Measurements from ENCODE around the gene CUL7. TPM values are rescaled to one million over a fixed set of nuclear protein-coding genes. Genes with fewer than 3 reads are reported as not detected.
"Not testable (repeated sequence)": the region's sequence is repeated elsewhere in the genome, so short reads cannot be mapped to it uniquely, and the experiment has no call there.

CUL7 gene
- 16.5 and 18.2 TPM in 2 replicates for total RNA-seq (2014; rRNA removed; shearing (Covaris generic))

DNA sequence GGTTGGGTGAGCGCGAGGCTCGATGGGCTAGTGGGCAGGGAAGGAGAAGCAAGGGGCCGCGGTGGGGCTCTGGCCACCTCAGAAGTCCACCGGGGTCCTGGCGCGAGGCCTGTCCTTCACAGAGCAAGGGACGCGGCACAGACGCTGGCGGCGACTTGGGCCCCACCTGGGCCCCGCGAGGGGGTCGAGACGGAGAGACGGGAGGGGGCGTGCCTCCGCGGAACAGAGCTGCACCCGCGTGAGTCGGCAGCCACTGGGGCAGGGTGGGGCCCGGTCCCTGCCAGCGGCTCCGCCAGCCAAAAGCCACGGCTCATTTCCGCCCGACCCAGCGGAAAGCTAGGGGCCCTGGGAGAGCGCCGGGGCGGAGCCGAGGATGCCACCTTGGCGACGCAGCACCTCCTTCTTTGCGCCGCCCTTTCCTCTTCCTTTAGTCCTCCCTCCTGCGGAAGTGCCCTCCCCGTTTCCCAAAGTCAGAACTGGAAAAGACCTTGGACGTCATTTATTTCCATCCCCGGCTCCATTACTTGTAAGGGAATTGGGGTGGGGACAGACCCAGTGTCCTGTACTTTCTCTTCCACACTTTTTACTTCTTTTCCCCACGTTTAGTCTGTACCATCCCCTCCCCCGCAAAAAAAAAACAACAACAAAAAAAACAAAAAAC lies at the start of gene CUL7:
Gene CUL7 (minus strand): TSS at position 307 of the 661 bp plus-strand sequence. CDS start 1,063 bp downstream, outside the sequence.
- peak; percentile 97 for DNase-seq (ENCODE audit: low read depth)

DNA sequence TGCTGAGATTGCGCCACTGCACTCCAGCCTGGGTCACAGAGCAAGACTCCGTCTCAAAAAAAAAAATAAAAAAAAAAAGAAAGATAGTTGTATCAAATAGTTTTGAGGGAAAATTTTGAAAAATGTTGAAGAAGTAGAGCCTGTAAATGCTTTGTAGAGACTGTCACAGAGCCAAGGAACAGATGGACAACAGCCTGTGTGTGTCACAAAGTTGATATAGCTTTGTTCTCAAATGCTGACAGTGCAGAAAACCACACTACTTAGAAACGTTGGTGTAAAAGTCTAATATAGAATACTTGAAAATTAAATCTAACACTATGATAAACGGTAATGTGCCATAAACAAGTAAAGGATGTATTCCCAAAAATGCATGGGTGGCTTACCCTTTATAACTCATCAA lies 47.8 kb upstream of the CUL7 start:
- DNase-seq (ENCODE audit: low read depth), result no peak

DNA sequence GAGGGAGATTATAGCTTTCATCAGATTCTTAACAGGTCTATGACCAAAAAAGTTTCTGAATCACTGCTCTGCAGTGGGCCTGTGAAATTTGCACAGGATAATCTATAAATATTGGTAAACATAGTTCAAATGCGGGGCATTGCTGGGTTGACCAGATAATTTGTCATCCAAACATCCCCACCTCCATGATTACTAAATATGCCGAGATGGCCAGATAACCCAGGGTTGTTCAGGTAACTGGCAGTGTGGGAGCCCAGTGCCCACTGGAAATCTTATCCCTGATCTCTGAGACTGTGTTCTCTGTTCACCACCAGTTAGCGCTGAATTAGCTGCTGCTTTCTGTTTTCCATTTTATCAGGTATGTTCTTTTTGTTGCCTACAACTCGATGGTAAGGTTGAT lies 43.9 kb upstream of the CUL7 start:
- DNase-seq (ENCODE audit: low read depth), result no peak

DNA sequence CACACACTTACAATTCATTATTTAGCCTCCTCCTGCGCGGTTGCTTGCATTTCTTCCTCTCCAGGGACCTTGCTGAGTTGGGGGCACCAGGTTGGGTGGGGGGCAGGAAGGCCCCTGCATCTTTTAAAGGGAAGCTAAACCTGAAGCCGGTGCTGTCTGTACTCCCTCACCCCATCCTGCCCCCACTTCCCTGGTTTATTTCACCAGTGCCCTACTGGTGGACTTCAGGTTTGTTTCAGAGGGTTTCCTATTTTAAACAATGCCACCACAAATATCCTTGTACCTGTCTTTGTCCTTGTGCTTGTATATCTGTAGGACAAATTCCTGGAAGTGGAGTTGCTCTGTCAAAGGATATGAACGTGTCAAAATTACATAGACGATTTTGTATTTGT lies 43.4 kb upstream of the CUL7 start:
- no peak for DNase-seq (ENCODE audit: low read depth)

DNA sequence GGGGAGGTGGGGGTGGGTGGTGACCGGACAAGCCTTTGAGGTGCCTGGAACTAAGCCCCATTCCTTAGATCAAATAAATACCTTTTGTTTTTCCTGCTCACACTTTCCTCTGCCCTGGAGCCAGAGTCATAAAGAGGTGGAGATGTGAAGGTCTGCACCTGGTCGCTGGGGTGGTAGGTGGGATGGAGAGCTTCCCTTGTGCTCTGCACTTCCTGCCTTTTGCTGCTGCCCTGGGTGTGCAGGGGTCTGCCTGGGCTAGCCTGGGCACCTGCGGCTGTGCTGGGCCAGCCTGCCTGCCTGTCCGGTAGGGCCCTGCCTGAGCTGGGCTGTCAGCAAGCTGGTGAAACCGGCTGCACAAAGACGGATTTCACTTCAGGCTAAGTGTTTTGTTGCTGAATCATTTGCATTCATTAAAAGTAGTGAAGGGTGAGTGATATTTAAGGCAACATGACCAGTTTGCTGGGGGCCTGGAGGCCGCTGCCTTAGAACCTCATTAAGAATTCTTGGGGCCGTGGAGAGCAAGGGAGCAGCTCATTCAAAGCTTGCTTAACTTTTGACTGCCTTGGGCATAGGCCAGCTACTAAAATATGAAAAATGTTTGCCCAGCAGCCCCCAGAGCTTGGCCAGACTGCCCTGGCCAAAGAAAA lies 42.9 kb upstream of the CUL7 start:
- DNase-seq (ENCODE audit: low read depth), result peak; percentile 88

DNA sequence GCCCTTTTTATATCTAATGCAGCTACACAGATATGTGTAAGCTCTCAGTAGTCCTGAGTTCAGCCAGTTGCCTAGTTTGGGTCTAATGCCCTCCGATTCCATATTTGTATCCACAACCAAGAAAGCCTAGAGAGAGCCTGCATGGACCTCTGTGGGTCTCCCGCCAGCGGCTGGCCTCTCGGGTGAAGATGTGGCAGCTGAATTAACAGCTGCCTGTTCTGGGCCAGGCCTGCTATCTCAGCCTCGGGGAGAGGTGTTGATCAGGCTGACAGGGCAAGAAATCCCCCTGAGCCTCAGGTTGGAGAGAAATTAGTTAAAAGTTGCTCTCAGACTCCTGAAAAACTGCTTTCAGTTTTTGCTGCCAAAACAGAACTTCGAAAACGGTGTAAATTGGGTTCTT lies 42.3 kb upstream of the CUL7 start:
- no peak for DNase-seq (ENCODE audit: low read depth)

DNA sequence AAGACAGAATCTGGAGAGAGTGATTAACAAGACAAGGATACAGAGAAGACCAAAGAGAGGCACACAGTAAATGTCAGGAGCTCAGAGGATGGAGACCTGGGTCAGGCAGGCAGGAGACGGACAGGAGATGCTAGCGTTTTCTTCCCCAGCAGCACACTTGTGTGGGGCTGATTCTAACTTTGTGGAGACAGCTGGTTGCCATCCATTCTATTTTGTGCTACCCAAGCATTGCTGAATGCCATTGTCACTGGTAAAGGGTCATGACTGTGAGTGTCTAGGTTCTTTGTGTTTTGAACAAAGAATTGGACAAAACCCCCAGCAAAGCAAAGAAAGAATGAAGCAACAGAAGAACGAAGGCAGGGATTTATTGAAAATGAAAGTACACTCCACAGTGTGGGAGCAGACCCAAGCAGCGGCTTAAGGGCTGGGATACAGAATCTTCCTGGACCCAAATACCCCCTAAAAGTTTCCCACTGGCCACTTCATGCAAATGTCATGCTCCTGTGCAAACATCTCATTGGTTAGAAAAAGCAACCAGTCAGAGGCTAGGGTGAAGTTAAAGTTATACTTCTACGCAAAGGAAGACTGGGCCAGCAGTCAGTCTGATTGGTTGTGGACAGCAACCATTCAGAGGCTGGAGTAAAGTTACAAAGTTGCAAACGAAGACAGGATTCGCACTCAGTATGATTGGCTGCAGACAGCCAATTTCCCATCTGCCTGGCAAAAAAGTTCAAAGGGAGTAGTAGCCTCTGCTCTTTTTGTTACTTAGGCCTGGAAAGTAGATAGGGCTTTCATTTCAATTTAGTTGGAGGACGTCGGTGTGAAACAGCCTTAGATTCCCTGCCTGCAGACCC lies 40.0 kb upstream of the CUL7 start:
- DNase-seq (ENCODE audit: low read depth), result peak; percentile 15

DNA sequence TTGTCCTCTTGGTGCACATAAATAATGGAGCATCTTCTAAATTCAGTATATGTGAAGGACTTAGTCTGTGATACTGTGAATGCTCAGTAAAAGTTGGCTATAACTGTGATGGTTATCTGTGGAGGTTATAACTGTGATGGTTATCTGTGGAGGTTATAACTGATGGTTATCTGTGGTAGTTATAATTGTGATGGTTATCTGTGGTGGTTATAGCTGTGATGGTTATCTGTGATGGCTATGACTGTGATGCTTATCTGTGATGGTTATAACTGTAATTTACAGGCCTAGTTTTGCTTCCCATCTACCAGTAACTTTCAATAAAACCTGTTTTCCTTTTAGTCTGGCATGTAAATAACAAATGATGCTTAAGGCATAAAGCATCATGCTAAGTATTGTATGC lies 39.0 kb upstream of the CUL7 start:
- peak; percentile 51 for DNase-seq (ENCODE audit: low read depth)

DNA sequence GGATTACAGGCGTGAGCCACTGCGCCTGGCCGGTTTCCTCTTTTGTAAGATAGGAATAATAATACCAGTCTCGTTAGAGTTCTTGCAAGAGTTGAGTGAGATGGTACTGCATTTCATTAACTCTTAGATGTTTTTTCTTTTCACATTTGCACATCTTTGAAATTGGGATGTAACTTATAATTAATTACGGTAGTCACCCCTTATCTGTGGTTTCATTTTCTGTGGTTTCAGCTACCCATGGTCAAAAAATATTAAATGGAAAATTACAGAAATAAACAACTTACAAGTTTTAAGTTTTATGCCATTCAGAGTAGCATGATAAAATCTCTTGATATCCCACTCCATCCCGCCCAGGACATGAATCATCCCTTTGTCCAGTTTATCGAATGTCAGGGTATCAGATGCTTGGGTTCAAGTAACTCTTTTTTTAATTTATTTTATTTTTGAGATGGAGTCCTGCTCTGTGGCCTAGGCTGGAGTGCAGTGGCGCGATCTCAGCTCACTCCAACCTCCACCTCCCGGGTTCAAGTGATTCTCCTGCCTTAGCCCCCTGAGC lies 37.9 kb upstream of the CUL7 start:
- DNase-seq (ENCODE audit: low read depth), result no peak

DNA sequence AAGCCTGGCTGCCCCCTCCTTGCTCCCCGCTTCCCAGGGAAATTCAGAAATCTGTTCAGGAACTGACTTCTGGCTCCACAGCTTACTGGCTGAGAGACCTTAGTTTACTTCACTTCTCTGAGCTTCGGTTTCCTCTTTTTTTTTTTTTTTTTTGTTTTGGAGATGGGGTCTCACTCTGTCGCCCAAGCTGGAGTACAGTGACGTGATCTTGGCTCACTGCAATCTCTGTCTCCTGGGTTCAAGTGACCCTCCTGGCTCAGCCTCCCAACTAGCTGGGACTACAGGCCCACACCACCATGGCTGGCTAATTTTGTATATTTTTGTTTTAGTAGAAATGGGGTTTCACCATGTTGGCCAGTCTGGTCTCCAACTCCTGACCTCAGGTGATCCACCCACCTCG lies 37.4 kb upstream of the CUL7 start:
- DNase-seq (ENCODE audit: low read depth), result no peak

DNA sequence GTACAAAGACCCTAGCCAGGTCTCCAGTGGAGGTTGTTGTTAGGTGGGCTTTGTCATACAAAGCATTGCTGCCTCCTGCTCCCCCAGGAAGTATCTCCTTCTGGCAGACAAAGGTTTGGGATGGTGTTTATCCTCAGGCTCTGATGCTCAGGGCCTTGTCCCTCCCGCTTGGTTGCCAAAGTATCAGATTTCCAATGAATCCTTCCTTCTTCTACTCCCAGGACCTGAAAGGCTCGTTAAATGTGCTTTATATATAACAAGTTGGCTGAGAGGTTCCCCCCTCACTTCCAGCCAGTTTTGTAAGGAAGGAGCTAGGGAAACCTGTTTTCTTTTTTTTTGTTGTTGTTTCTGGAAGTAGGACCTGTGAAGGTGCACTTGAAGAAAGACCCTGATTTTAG lies 36.9 kb upstream of the CUL7 start:
- DNase-seq (ENCODE audit: low read depth), result peak; percentile 24

DNA sequence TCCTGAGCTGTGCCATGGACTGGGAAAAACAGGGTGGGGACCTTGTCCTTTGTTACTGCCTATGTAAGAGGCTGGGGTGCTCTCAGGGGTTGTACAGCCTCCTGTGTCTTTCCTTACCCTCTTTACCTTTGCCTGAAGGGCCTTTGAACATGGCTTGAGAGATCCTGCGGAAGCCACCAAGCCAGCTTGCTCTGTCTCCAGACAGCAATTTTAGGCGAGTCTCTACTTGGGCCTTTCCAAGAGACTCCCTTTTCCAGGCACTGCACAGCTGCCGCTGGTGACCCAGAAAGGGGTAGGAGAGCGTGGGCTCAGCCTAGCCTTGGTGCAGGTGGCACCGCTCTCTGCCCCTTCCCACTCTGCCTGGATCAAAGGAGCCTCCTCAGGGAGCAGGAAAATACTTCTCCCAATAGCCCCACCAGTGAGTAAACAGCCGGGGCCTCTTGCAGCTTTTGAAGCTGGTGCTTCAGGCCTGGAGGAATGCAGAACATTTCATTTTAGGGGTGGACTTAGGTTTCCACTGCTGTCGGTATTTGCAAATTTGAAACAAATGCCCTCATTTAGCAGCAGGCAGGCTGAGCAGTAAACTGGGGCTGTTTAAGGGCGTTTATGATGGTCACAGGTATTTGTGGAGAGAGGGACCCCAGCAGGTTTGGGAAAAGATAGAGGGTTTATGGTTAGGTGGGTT lies 36.4 kb upstream of the CUL7 start:
- DNase-seq (ENCODE audit: low read depth), result no peak

DNA sequence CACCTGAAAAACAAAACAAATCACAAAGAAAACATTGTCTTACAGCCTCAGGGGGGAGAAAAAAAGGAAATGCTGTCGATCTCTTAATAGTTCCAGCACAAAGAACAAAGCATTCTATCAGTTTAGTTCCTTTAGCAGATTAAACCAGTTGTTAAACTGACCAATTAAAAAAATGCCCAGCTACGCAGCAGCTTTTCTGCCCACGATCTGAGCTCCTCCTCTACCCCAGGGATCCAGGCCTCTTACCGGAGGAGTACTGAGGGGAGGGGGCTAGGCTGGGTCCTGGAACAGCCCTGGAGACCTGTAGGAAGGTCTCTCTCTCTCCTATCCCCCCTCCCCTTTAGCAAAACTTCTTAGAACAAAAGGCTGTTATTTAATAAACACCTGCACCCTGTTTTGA lies 35.8 kb upstream of the CUL7 start:
- DNase-seq (ENCODE audit: low read depth), result no peak

DNA sequence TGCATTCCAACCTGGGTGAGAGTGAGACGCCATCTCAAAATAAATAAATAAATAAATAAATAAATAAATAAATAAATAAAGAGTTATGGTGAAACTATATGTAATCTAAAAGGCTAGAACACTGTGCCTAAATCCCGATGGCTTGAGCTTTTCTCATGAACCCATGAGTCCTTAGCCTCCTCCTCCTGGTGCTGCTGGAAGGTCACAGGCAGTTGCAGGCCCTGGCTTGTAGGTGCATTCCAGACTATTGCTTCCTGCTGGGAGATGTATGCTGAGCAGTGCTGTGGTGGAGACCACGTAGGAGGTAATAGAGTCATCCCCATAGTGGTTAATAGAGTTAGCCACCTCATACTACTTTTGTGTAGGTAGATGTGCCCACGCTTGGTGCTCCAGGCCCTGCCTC lies 35.0 kb upstream of the CUL7 start:
- DNase-seq (ENCODE audit: low read depth), result no peak

DNA sequence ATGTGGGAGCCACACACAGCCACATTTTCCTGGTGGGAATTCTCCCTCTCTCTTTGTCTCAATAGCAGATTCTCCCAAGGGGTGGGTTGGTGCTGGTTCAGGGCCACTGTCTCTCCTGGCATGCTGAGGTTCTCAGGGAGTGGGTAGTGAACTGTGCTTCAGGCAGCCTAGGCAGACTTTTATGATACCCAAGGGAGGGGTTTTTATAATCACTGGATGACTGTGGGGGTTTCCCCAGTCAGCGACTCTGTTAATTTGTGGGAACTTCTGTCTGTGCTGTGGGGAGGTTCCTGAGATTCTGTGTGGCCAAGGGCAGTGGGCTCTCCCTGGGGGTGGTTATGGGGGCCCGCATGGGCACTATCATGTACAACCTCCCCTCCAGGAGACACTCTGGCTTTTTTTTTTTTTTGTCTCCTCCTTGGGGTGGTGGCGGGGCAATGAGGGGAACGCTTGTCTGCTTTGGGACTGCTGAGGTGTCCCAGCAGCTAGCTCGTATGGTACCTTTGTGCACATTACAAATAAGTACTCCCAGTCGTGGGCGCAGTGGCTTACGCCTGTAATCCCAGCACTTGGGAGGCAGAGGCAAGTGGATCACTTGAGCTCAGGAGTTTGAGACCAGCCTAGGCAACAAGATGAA lies 32.5 kb upstream of the CUL7 start:
- DNase-seq (ENCODE audit: low read depth), result no peak

DNA sequence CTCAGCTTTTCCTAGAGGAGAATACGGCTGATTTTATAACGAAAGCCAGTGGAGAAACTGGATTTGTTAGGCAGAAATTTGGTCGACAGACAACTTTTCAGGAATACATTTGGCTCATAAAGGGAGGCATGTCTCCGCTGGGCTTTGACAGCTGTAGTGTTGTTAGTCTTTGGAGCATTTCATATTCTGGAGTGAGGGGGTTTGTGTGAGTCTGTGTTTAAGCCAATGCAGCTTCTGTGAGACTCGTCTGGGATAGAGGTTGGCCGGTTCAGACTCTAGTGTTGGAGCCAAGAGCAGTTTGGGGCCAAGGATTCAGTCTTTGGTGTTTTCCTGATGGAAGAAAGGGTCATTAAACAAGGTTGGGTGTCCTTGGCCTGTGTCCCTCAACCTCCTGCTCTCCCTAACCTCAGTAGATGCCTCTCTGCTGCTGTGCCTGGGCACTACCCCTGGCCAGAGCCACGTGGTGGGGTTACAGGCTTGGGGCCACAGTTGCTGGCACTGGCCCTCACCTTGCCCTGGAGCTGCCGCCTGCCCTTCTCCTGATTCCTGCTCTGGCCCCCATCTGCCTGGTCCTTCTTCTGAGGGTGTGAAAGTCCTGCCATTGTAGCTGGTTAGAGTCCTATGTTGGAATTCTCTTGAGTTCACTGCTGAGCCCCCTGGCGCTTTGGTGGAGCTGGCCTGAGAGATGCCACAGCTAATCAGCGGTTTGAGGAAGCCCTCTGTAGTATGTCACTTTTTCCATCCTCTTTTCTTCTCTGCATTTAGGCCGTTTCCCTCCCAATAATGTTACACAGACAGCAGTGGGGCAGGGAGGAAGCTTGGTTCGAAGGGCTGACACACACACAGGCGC lies 29.4 kb upstream of the CUL7 start:
- DNase-seq (ENCODE audit: low read depth), result no peak

DNA sequence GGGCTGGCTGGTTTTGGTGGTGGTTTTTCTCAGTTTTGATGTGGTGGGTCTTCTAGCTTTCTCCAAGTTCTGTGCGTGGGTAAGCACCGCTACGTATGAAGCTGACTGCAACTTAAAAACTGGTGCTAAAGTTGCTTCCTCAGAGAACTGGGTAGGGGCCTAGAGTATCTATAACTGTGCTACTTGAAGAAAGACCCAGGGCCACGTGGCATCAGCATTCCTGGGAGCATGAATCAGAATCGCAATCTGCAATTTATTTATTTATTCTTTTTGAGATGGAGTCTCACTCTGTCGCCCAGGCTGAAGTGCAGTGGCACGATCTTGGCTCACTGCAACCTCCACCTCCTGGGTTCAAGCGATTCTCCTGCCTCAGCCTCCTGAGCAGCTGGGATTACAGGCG lies 28.3 kb upstream of the CUL7 start:
- not testable (repeated sequence) for DNase-seq (ENCODE audit: low read depth)

DNA sequence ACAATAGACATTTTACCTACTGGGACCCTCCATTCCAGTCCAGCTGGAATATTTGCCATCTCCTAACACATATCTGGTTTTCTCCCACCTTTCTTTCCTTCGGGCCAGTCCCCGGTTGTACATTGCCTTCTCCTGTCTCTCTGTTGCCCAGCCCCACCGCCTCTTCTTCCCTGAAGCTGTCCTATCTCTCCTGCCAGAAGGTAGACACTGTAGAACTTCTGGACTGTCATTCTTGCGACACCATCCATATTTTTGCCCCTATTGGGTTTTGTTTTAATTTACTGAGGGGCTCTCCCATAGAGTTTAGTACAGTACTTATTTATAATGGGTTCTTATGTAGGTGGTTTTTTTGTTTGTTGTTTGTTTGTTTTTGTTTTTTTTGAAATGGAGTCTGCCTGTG lies 27.4 kb upstream of the CUL7 start:
- no peak for DNase-seq (ENCODE audit: low read depth)

DNA sequence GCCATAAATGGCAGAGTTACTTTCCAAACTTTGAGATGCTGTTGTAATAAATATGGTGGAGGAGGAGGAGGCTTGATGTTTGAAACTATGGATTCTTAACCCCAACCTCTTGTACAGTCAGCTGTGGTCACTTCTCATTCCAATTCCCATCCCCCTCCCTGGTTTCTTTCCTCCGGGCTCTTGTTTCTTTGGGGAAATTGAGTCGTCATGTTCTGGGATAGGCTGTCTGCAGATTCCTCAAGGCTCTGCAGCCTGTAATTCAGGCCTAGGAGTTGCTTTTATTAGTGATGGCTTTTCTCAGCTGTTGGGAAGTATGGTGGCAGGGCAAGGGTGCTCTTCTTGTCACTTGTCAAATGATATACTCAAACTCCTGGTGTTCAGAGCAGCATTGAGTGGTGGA lies 25.0 kb upstream of the CUL7 start:
- DNase-seq (ENCODE audit: low read depth), result peak; percentile 68

DNA sequence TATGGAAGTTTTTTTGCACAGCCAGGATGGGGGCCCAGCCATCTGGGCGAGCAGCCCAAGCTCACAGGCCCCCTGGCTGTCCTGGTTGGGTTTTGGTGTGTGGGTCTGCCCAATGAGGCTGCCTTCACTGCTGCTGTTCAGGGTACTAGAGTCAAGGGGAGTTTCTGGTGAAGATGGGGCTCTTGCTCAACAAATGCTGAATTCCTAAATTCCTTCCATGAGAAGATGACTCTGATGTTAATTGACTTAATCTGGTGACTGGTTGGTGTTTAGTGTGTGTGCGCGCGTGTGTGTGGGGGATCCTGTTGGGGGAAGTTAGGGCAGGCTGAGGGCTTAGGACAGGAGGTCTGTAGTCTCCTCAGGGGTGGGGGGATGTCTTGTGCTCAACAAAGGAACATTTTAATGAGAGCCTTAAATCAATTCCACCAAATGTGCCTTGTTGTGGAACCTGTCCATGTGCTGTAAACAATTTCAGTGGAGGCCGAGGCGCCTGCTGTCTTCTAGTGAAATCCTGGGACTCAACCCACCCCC lies 24.4 kb upstream of the CUL7 start:
- DNase-seq (ENCODE audit: low read depth), result peak; percentile 51

Measured in RPMI7951 (cell line).